Astrocyte of the spinal cord (primary cell): ENCODE measurements around the gene PLSCR3.
A peak's percentile ranks its signal among the peaks of the same experiment; 100 is the strongest.

Source experiments
- DNase-seq: peaks from one replicate; pipeline ENCODE4 v3.0.0; 2011; ENCODE audit warnings: low read depth, low spot score
- H3K4me3 ChIP-seq: 2 replicates; pipeline ENCODE4 v1.5.1; 2011; ENCODE audit warnings: low read depth, mild to moderate bottlenecking, low read length, moderate library complexity
- CTCF ChIP-seq: IDR thresholded peaks from 2 replicates; pipeline ENCODE4 v1.5.1; 2012; ENCODE audit warnings: low read depth, mild to moderate bottlenecking, low read length, inconsistent platforms
- in situ Hi-C: cut with HindIII; loops from 2 replicates; pipeline ENCODE4 v1.10.0; 2017; ENCODE audit warnings: low sequenced_read_pairs

The PLSCR3 gene

GRCh38 chr17:7439462-7440112, 45.3 kb upstream of the PLSCR3 start, which contains the start of gene FGF11:
FGF11 (plus strand) TSS chr17:7439512; CDS start chr17:7439621, 109 bp downstream.
- H3K4me3 ChIP-seq = peak within 1 kb of the TSS; percentile 39
- DNase-seq = no peak
- in situ Hi-C loops = no loop called here
- TF ChIP-seq CTCF = no peak

GRCh38 chr17:7438656-7439460, 44.5 kb upstream of the PLSCR3 start:
- no peak for TF ChIP-seq CTCF
- peak overlapping the region; percentile 27 for H3K4me3 ChIP-seq
- in situ Hi-C loops = no loop called here
- DNase-seq = no peak

- in situ Hi-C loops = no loop called here
- peak overlapping the region; percentile 27 for H3K4me3 ChIP-seq
- DNase-seq = no peak
- TF ChIP-seq CTCF = no peak
These were observed 43.8 kb upstream of the PLSCR3 start for GRCh38 chr17:7437950-7438614.

- no peak for TF ChIP-seq CTCF
- DNase-seq = no peak
- in situ Hi-C loops = no loop called here
- H3K4me3 ChIP-seq = peak overlapping the region; percentile 15
These were observed 43.1 kb upstream of the PLSCR3 start for GRCh38 chr17:7437369-7437863.

GRCh38 chr17:7436556-7437368, 42.4 kb upstream of the PLSCR3 start:
- DNase-seq = peak; percentile 65
- peak overlapping the region; percentile 15 for H3K4me3 ChIP-seq
- in situ Hi-C loops = no loop called here
- TF ChIP-seq CTCF = peak; percentile 63
